ENCODE measurements around the gene SPTBN4. TPM values are rescaled to one million over a fixed set of nuclear protein-coding genes. Genes with fewer than 3 reads are reported as not detected.

Gene SPTBN4
- total and polyA plus RNA-seq, 10 of the 15 experiments (the other 5 are each of a cell fraction or from before 2014, with no cell fraction given) = 0.04 to 1.1 (median 0.34) TPM; not detected in 1

DNA sequence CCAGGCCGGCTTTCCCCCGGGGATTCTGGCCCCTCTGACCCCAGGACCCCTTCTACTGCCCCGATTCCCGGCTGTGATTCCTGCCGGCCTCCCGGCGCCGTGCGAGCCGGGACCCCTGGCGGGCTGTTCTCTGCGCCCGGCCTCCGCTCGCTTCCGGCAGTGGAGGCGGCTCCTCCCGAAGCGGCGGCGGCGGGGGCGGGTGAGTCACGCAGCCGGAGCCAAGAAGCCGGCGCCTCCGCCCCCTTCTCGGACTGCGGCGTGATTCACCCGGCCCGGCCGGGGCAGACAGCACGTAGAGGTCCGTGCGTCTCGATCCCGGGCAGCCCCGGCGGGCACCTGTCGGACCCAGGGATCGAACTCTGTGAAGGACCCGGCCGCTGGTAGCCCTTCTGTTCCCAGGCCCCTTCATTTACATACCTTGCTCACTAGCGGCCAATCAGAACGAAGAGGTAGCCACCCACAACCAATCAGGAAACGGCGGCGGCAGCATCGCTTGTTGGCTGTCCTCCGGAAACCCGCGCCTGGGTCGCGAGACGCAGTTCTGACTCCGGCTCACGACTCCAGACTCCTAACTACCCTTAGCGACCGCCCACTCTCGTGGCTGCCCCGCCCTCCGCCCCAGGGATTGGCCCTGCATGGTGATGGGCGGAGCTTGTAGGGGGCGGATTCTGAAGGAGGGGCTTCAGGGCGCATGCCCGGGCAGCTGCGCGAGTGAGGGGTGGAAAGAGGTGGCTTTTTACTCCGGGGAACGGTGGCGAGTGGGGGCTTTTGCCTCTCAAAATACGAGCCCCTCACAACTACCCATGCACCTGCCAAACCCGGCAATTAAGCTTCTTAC lies 41.1 kb upstream of the SPTBN4 start, which contains the start of gene SERTAD1 (continued):
- TF ChIP-seq, protein P1, sequence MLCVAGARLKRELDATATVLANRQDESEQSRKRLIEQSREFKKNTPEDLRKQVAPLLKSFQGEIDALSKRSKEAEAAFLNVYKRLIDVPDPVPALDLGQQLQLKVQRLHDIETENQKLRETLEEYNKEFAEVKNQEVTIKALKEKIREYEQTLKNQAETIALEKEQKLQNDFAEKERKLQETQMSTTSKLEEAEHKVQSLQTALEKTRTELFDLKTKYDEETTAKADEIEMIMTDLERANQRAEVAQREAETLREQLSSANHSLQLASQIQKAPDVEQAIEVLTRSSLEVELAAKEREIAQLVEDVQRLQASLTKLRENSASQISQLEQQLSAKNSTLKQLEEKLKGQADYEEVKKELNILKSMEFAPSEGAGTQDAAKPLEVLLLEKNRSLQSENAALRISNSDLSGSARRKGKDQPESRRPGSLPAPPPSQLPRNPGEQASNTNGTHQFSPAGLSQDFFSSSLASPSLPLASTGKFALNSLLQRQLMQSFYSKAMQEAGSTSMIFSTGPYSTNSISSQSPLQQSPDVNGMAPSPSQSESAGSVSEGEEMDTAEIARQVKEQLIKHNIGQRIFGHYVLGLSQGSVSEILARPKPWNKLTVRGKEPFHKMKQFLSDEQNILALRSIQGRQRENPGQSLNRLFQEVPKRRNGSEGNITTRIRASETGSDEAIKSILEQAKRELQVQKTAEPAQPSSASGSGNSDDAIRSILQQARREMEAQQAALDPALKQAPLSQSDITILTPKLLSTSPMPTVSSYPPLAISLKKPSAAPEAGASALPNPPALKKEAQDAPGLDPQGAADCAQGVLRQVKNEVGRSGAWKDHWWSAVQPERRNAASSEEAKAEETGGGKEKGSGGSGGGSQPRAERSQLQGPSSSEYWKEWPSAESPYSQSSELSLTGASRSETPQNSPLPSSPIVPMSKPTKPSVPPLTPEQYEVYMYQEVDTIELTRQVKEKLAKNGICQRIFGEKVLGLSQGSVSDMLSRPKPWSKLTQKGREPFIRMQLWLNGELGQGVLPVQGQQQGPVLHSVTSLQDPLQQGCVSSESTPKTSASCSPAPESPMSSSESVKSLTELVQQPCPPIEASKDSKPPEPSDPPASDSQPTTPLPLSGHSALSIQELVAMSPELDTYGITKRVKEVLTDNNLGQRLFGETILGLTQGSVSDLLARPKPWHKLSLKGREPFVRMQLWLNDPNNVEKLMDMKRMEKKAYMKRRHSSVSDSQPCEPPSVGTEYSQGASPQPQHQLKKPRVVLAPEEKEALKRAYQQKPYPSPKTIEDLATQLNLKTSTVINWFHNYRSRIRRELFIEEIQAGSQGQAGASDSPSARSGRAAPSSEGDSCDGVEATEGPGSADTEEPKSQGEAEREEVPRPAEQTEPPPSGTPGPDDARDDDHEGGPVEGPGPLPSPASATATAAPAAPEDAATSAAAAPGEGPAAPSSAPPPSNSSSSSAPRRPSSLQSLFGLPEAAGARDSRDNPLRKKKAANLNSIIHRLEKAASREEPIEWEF (IDR thresholded peaks at IDR 0.05; ENCODE audit: insufficient replicate concordance, low read depth, low read length) = no peak
- no peak for TF ChIP-seq PAX5 (IDR thresholded peaks at IDR 0.05; ENCODE audit: borderline replicate concordance, low read depth, low read length)
- TF ChIP-seq BCL11A (IDR thresholded peaks at IDR 0.05; ENCODE audit: low read depth, low read length) = no peak
- no peak for TF ChIP-seq IRF4 (IDR thresholded peaks at IDR 0.05; ENCODE audit: low read depth, low read length)
- no peak for TF ChIP-seq WRNIP1 (IDR thresholded peaks at IDR 0.05; ENCODE audit: borderline replicate concordance, low read depth, low read length)
- no peak for TF ChIP-seq BRCA1 (IDR thresholded peaks at IDR 0.05; ENCODE audit: low read depth, low read length)
- peak; percentile 98 for TF ChIP-seq NR2F1 (conservative IDR thresholded peaks at IDR 0.05)
- peak; percentile 94 for TF ChIP-seq RFX5 (IDR thresholded peaks at IDR 0.05; ENCODE audit: low read depth, low read length)
- peak; percentile 94 for TF ChIP-seq PML (IDR thresholded peaks at IDR 0.05; ENCODE audit: low read length)
- no peak for TF ChIP-seq ZSCAN29 (IDR thresholded peaks at IDR 0.05)
- no peak for TF ChIP-seq BMI1 (IDR thresholded peaks at IDR 0.05; ENCODE audit: borderline replicate concordance)
- TF ChIP-seq MTA2 (IDR thresholded peaks at IDR 0.05; ENCODE audit: low read depth) = no peak; the same call in none of the 2 replicates
- no peak for TF ChIP-seq SREBF1 (IDR thresholded peaks at IDR 0.05; ENCODE audit: low read length)
- peak; percentile 82; the same call in 1 of the 2 replicates for TF ChIP-seq ZNF217 (IDR thresholded peaks at IDR 0.05)
- TF ChIP-seq, protein P2, sequence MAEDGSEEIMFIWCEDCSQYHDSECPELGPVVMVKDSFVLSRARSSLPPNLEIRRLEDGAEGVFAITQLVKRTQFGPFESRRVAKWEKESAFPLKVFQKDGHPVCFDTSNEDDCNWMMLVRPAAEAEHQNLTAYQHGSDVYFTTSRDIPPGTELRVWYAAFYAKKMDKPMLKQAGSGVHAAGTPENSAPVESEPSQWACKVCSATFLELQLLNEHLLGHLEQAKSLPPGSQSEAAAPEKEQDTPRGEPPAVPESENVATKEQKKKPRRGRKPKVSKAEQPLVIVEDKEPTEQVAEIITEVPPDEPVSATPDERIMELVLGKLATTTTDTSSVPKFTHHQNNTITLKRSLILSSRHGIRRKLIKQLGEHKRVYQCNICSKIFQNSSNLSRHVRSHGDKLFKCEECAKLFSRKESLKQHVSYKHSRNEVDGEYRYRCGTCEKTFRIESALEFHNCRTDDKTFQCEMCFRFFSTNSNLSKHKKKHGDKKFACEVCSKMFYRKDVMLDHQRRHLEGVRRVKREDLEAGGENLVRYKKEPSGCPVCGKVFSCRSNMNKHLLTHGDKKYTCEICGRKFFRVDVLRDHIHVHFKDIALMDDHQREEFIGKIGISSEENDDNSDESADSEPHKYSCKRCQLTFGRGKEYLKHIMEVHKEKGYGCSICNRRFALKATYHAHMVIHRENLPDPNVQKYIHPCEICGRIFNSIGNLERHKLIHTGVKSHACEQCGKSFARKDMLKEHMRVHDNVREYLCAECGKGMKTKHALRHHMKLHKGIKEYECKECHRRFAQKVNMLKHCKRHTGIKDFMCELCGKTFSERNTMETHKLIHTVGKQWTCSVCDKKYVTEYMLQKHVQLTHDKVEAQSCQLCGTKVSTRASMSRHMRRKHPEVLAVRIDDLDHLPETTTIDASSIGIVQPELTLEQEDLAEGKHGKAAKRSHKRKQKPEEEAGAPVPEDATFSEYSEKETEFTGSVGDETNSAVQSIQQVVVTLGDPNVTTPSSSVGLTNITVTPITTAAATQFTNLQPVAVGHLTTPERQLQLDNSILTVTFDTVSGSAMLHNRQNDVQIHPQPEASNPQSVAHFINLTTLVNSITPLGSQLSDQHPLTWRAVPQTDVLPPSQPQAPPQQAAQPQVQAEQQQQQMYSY (CRISPR knock-in tag; IDR thresholded peaks at IDR 0.05) = no peak
- TF ChIP-seq BCLAF1 (IDR thresholded peaks at IDR 0.05) = no peak
- peak; percentile 65; the same call in 1 of the 2 replicates for TF ChIP-seq TCF3 (IDR thresholded peaks at IDR 0.05; ENCODE audit: borderline replicate concordance, insufficient read depth, low read depth, low read length)
- peak; percentile 91 for TF ChIP-seq SMARCA5 (IDR thresholded peaks at IDR 0.05)
- TF ChIP-seq ZNF274 (IDR thresholded peaks at IDR 0.05; ENCODE audit: insufficient read depth, insufficient read length) = no peak
